Spleen (tissue), 11 donors: ENCODE data around the gene TMEM108. TPM values are rescaled to one million over a fixed set of nuclear protein-coding genes. Genes with fewer than 3 reads are reported as not detected.

Source experiments
- DNase-seq: peaks from one replicate; pipeline ENCODE4 v3.0.0-alpha.2; 2020
- H3K27ac ChIP-seq, 8 donors: fragments of 200-600 bp; sonication (generic) in 7 of 8; 1 replicate in 4 of 8; 2 replicates in 4 of 8; pipeline versions ENCODE4 v1.5.0 to v1.8.0; 2016 to 2021; ENCODE audit warnings: inconsistent platforms in 4 of 8, mild to moderate bottlenecking in 4 of 8, moderate library complexity in 1 of 8
- H3K27me3 ChIP-seq, 7 donors: fragments of 200-600 bp; sonication (generic) in 6 of 7; replicated peaks in 1 of 7; 1 replicate in 4 of 7; 2 replicates in 3 of 7; pipeline versions ENCODE4 v1.5.0 to v1.8.0; 2016 to 2021; ENCODE audit warnings: inconsistent platforms in 3 of 7, mild to moderate bottlenecking in 1 of 7
- H3K36me3 ChIP-seq, 6 donors: fragments of 200-600 bp; sonication (generic) in 5 of 6; 1 replicate in 4 of 6; 2 replicates in 2 of 6; pipeline versions ENCODE4 v1.5.0 to v1.8.0; 2016 to 2021; ENCODE audit warnings: inconsistent platforms in 2 of 6
- H3K4me1 ChIP-seq, 6 donors: fragments of 200-600 bp; sonication (generic) in 5 of 6; 1 replicate in 3 of 6; 2 replicates in 3 of 6; pipeline versions ENCODE4 v1.5.0 to v1.8.0; 2016 to 2021; ENCODE audit warnings: inconsistent platforms in 3 of 6
- H3K4me3 ChIP-seq, 8 donors: fragments of 200-600 bp; sonication (generic) in 7 of 8; 1 replicate in 4 of 8; 2 replicates in 4 of 8; pipeline versions ENCODE4 v1.5.0 to v1.8.0; 2016 to 2021; ENCODE audit warnings: inconsistent platforms in 4 of 8, mild to moderate bottlenecking in 4 of 8, moderate library complexity in 2 of 8
- H3K9me3 ChIP-seq, 8 donors: fragments of 200-600 bp; sonication (generic) in 7 of 8; 1 replicate in 4 of 8; 2 replicates in 4 of 8; pipeline versions ENCODE4 v1.5.0 to v1.8.0; 2016 to 2021; ENCODE audit warnings: inconsistent platforms in 4 of 8
- CTCF ChIP-seq, 11 experiments: fragments of 200-600 bp in 7 of 11; fragments of 450-650 bp in 4 of 11; sonication (generic) in 4 of 11; IDR thresholded peaks in 8 of 11; conservative IDR thresholded peaks in 3 of 11; 1 replicate in 7 of 11; 2 replicates in 4 of 11; pipeline versions ENCODE4 v1.4.0 to v1.8.0; 2016 to 2021; ENCODE audit warnings: antibody characterized with exemption in 11 of 11, inconsistent platforms in 4 of 11, mild to moderate bottlenecking in 1 of 11
- POLR2A ChIP-seq, 3 donors: fragments of 450-650 bp; IDR thresholded peaks; one replicate each; pipeline ENCODE4 v1.5.1; 2017; ENCODE audit warnings: antibody characterized with exemption in 3 of 3, mild to moderate bottlenecking in 1 of 3
- POLR2AphosphoS5 ChIP-seq, 3 donors: sonication (generic); formaldehyde crosslinking; IDR thresholded peaks; one replicate each; pipeline ENCODE4 v1.5.1; 2017; ENCODE audit warnings: antibody characterized with exemption in 3 of 3
- WGBS, 5 donors: extraction: QIAGEN DNeasy Blood & Tissue Kit in 3 of 5; methylation state at CpG; one replicate each; pipeline versions ENCODE4 v1.1.5 to v1.1.7; 2013 to 2018; 5-methylcytosine and 5-hydroxymethylcytosine counted together
- intact Hi-C: fragments of 100-400 bp; cut with DNase I; formaldehyde crosslinking; loops from one replicate; pipeline ENCODE4 v1.15.0; 2023; ENCODE audit warnings: low total_unique reads
- polyA plus RNA-seq, 3 donors: library from polyadenylated mRNA; stranded (reverse); fragments of 200-250 nt; gene quantifications; one replicate each; pipeline ENCODE4 v1.2.1, GENCODE V29; 2013
- total RNA-seq, 7 donors: library from RNA; depleted of rRNA in 3 of 7; stranded (reverse); fragments of >200 nt in 3 of 7; fragmentation: NEBNext Ultra II Directional in 4 of 7; extraction: Animal tissue kit (Norgen Biotek cat#: 25700) in 4 of 7; gene quantifications; one replicate each; pipeline versions ENCODE4 v1.1.0 to v1.2.1, GENCODE V29; 2016 to 2021
- donor health status: healthy with polysubstance abuse.
- donor health status: DM: no; HTN: no; CAD: no; lungs with moderate emphysema.
- donor health status: DM: no; HTN: no; CAD: no.
- donor health status: Bipolar disorder and iron deficiency.
- donor health status: healthy.
- donor health status: DM: no; HTN: no; CAD: no.
- donor health status: DM: yes; HTN: yes; CAD: no.

Gene TMEM108
- total and polyA plus RNA-seq, 10 donors, result 0.20 to 4.0 (median 1.1) TPM

- TF ChIP-seq CTCF (IDR thresholded peaks at IDR 0.05 in 8 of 11, conservative IDR thresholded peaks at IDR 0.05 in 3 of 11) (no peak), POLR2A (IDR thresholded peaks at IDR 0.05) (no peak), POLR2AphosphoS5 (IDR thresholded peaks at IDR 0.05) (no peak)
- H3K36me3 ChIP-seq, result no peaks in the 10 kb centered on the region
- H3K27me3 ChIP-seq, result no peaks in the 10 kb centered on the region
- no peak overlapping the region for H3K4me3 ChIP-seq
- DNase-seq, result no peak
- intact Hi-C loops, result no loop called here
- H3K27ac ChIP-seq, result no peak overlapping the region
- peaks cover 0 to 4% (median 0%) of the 10 kb centered on the region in 6 donors for H3K4me1 ChIP-seq
- H3K9me3 ChIP-seq, result no peaks in the 10 kb centered on the region
- 84 to 97% (median 87%) methylated on average over 1 of the region's 1 CpG for WGBS, 5 donors
Measured at GRCh38 chr3:133189893-133190292, 151.7 kb downstream of the TMEM108 start.

DNA sequence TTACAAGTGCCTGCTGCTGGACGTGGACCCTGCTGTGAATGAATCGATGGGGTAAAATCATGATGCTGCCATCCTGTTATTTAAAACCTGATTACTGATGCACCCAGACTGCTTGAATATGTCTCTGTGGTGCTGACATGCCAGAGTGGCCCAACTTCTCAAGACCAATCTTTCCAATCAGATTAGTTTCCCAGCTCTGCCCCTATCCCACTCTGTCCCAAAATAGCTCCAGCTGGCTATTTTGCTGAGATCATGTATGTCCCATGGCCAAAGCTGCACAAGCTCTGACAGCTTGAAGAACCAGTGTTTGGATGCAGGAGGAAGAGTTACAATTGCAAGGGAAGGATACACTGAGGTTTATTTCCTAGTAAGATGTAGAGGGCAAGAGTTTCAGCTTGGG, 153.6 kb downstream of the TMEM108 start:
- 76 to 97% (median 89%) methylated on average over 2 of the region's 2 CpGs for WGBS, 5 donors
- TF ChIP-seq POLR2AphosphoS5 (IDR thresholded peaks at IDR 0.05) (no peak), POLR2A (IDR thresholded peaks at IDR 0.05) (no peak), CTCF (IDR thresholded peaks at IDR 0.05 in 8 of 11, conservative IDR thresholded peaks at IDR 0.05 in 3 of 11) (no peak)

DNA sequence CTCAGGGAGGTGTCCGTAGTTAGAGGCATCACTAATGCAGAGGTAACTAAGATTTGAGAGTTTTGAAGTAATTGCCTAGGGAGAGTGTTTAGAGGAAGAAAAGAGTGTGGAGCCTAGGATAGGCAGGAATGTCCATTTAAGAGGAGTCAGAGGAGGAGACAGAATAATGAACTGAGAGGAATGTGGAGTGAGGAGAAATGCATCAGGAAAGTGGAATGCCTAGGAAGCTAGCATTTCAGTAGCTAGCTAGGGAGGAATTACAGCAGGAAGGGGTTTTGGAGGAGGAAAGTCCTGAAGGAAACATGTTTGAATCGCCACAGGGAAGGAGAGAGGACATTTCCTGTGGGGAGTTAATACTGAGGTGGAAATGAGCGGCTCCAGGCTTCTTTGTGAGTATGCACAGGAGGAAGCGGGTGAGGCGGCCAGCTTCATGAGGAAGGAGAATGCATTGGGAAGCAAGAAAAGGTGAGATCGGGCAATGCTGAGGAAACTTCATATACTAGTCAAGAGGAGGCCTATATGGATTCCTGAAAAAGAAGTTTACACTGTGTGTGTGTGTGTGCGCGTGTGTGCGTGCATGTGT, 154.3 kb downstream of the TMEM108 start:
- intact Hi-C loops, result no loop called here
- H3K36me3 ChIP-seq, result no peaks in the 10 kb centered on the region
- 69 to 85% (median 73%) methylated on average over 9 of the region's 9 CpGs for WGBS, 5 donors
- H3K9me3 ChIP-seq, result no peaks in the 10 kb centered on the region
- H3K4me3 ChIP-seq, result no peak overlapping the region
- H3K27ac ChIP-seq, result no peak overlapping the region
- TF ChIP-seq POLR2AphosphoS5 (IDR thresholded peaks at IDR 0.05) (no peak), POLR2A (IDR thresholded peaks at IDR 0.05) (no peak), CTCF (IDR thresholded peaks at IDR 0.05 in 8 of 11, conservative IDR thresholded peaks at IDR 0.05 in 3 of 11) (no peak)
- peaks cover 0 to 4% (median 0%) of the 10 kb centered on the region in 6 donors for H3K4me1 ChIP-seq
- no peak for DNase-seq
- no peaks in the 10 kb centered on the region for H3K27me3 ChIP-seq

More for the DNA sequence above, 153.6 kb downstream of the TMEM108 start:
- Histone ChIP-seq H3K4me3 (no peak overlapping the region), H3K9me3 (no peaks in the 10 kb centered on the region), H3K4me1 (peaks cover 0 to 4% (median 0%) of the 10 kb centered on the region in 6 donors), H3K36me3 (no peaks in the 10 kb centered on the region), H3K27me3 (no peaks in the 10 kb centered on the region), H3K27ac (no peak overlapping the region)
- intact Hi-C loops, result no loop called here
- no peak for DNase-seq

GRCh38 chr3:133192967-133193366, 154.8 kb downstream of the TMEM108 start:
- intact Hi-C loops, result no loop called here
- Histone ChIP-seq H3K27me3 (no peaks in the 10 kb centered on the region), H3K4me3 (no peak overlapping the region), H3K9me3 (no peaks in the 10 kb centered on the region), H3K36me3 (no peaks in the 10 kb centered on the region), H3K27ac (no peak overlapping the region), H3K4me1 (peaks cover 0 to 4% (median 0%) of the 10 kb centered on the region in 6 donors)
- no peak for DNase-seq
- TF ChIP-seq CTCF (IDR thresholded peaks at IDR 0.05 in 8 of 11, conservative IDR thresholded peaks at IDR 0.05 in 3 of 11), result no peak
- TF ChIP-seq POLR2A (IDR thresholded peaks at IDR 0.05), result no peak
- TF ChIP-seq POLR2AphosphoS5 (IDR thresholded peaks at IDR 0.05), result no peak
